OCI-LY1 (cell line): ENCODE data around the gene EME2.

ENCODE experiments used
- H2AFZ ChIP-seq: fragments of 200-600 bp; sonication (generic), shearing (Covaris generic); 2 replicates; pipeline ENCODE4 v1.6.0; 2014; ENCODE audit warnings: antibody characterized with exemption, mild to moderate bottlenecking, low read length
- H3F3A ChIP-seq: fragments of 200-600 bp; sonication (generic), shearing (Covaris generic); 2 replicates; pipeline ENCODE4 v1.6.0; 2014; ENCODE audit warnings: mild to moderate bottlenecking, antibody characterized with exemption, low read length, moderate library complexity; ENCODE audit not compliant: insufficient read depth
- H3K27ac ChIP-seq: fragments of 200-600 bp; sonication (generic); 2 replicates; pipeline ENCODE4 v1.5.1; 2014; ENCODE audit warnings: low read length, mixed run types, mild to moderate bottlenecking, low read depth; ENCODE audit not compliant: poor library complexity, severe bottlenecking
- H3K27me3 ChIP-seq: fragments of 200-600 bp; sonication (generic); 2 replicates; pipeline ENCODE4 v1.6.0; 2014; ENCODE audit warnings: antibody characterized with exemption, mild to moderate bottlenecking, low read length, moderate library complexity; ENCODE audit not compliant: insufficient read depth
- H3K36me3 ChIP-seq: fragments of 200-600 bp; sonication (generic); 2 replicates; pipeline ENCODE4 v1.6.1; 2014; ENCODE audit warnings: mild to moderate bottlenecking, antibody characterized with exemption, low read length, moderate library complexity, mixed read lengths; ENCODE audit not compliant: insufficient read depth
- H3K4me1 ChIP-seq: fragments of 200-600 bp; sonication (generic); 2 replicates; pipeline ENCODE4 v1.5.1; 2014; ENCODE audit warnings: mild to moderate bottlenecking, low read length, moderate library complexity; ENCODE audit not compliant: insufficient read depth, severe bottlenecking
- H3K4me2 ChIP-seq: fragments of 200-600 bp; sonication (generic), shearing (Covaris generic); 2 replicates; pipeline ENCODE4 v1.6.1; 2014; ENCODE audit warnings: low read length
- H3K4me3 ChIP-seq: fragments of 200-600 bp; sonication (generic); 2 replicates; pipeline ENCODE4 v1.5.1; 2014; ENCODE audit warnings: low read length, low read depth, mild to moderate bottlenecking, mixed read lengths; ENCODE audit not compliant: poor library complexity, severe bottlenecking
- H3K79me2 ChIP-seq: fragments of 200-600 bp; shearing (Covaris generic); 2 replicates; pipeline ENCODE4 v1.6.1; 2016; ENCODE audit warnings: mixed run types, low read length, mixed read lengths; ENCODE audit not compliant: insufficient read depth
- H3K9ac ChIP-seq: fragments of 200-600 bp; sonication (generic), shearing (Covaris generic); 2 replicates; pipeline ENCODE4 v1.6.1; 2014; ENCODE audit warnings: mild to moderate bottlenecking, low read length, mixed read lengths
- H3K9me2 ChIP-seq: fragments of 200-600 bp; sonication (generic), shearing (Covaris generic); 2 replicates; pipeline ENCODE4 v1.6.1; 2014; ENCODE audit warnings: low read depth, mild to moderate bottlenecking, low read length, mixed read lengths
- H3K9me3 ChIP-seq: fragments of 200-600 bp; shearing (Covaris generic); 2 replicates; pipeline ENCODE4 v1.6.1; 2014; ENCODE audit warnings: low read length, mixed read lengths
- H4K20me1 ChIP-seq: fragments of 200-600 bp; sonication (generic), shearing (Covaris generic); 2 replicates; pipeline ENCODE4 v1.6.0; 2016; ENCODE audit warnings: mild to moderate bottlenecking, low read length; ENCODE audit not compliant: insufficient read depth
- CTCF ChIP-seq: fragments of 200-600 bp; sonication (generic), shearing (Covaris generic); IDR thresholded peaks from 2 replicates; pipeline ENCODE4 v1.5.1; 2017; ENCODE audit warnings: mild to moderate bottlenecking, antibody characterized with exemption, low read length, moderate library complexity, mixed read lengths
- EZH2 ChIP-seq: fragments of 200-600 bp; sonication (generic), shearing (Covaris generic); IDR thresholded peaks from 2 replicates; pipeline ENCODE4 v1.8.0; 2017; ENCODE audit warnings: borderline replicate concordance, mixed run types, mild to moderate bottlenecking, antibody characterized with exemption, low read length, moderate library complexity, mixed read lengths

EME2 gene

GRCh38 chr16:1812732-1813163 is 40.1 kb downstream of the EME2 start:
- Histone ChIP-seq H4K20me1 (no peaks in the 10 kb centered on the region), H3K27ac (no peak overlapping the region), H3K36me3 (no peaks in the 10 kb centered on the region), H3K4me2 (no peak overlapping the region), H3K4me1 (no peaks in the 10 kb centered on the region), H2AFZ (no peak overlapping the region), H3K79me2 (no peaks in the 10 kb centered on the region), H3K9me3 (no peaks in the 10 kb centered on the region), H3K4me3 (no peak overlapping the region), H3K9ac (no peak overlapping the region), H3F3A (no peaks in the 10 kb centered on the region), H3K9me2 (no peaks in the 10 kb centered on the region), H3K27me3 (no peaks in the 10 kb centered on the region)
- no peak for TF ChIP-seq EZH2
- peak; percentile 38; the same call in 1 of the 2 replicates for TF ChIP-seq CTCF

GRCh38 chr16:1815461-1815860 is 42.9 kb downstream of the EME2 start:
- no peak overlapping the region for H3K9ac ChIP-seq
- no peak overlapping the region for H3K4me2 ChIP-seq
- no peak overlapping the region for H2AFZ ChIP-seq
- H3K36me3 ChIP-seq, result no peaks in the 10 kb centered on the region
- H3K27me3 ChIP-seq, result no peaks in the 10 kb centered on the region
- no peak overlapping the region for H3K27ac ChIP-seq
- H3K9me3 ChIP-seq, result no peaks in the 10 kb centered on the region
- H3K79me2 ChIP-seq, result no peaks in the 10 kb centered on the region
- no peaks in the 10 kb centered on the region for H3F3A ChIP-seq
- no peaks in the 10 kb centered on the region for H3K4me1 ChIP-seq
- no peaks in the 10 kb centered on the region for H3K9me2 ChIP-seq
- TF ChIP-seq CTCF, result no peak
- no peak for TF ChIP-seq EZH2
- H3K4me3 ChIP-seq, result no peak overlapping the region
- no peaks in the 10 kb centered on the region for H4K20me1 ChIP-seq

GRCh38 chr16:1816396-1817275 is 44.0 kb downstream of the EME2 start:
- Histone ChIP-seq H3K9ac (no peak overlapping the region), H3K4me1 (no peaks in the 10 kb centered on the region), H4K20me1 (no peaks in the 10 kb centered on the region), H3K4me3 (no peak overlapping the region), H3K27me3 (no peaks in the 10 kb centered on the region), H3K79me2 (no peaks in the 10 kb centered on the region), H2AFZ (no peak overlapping the region), H3K9me2 (no peaks in the 10 kb centered on the region), H3F3A (no peaks in the 10 kb centered on the region), H3K36me3 (no peaks in the 10 kb centered on the region), H3K9me3 (no peaks in the 10 kb centered on the region), H3K27ac (no peak overlapping the region), H3K4me2 (no peak overlapping the region)
- no peak for TF ChIP-seq EZH2
- no peak for TF ChIP-seq CTCF
